Gastroesophageal sphincter (tissue), 3 donors: ENCODE results near the gene AREL1.

Source experiments
- POLR2A ChIP-seq, 2 donors: fragments of 450-650 bp; IDR thresholded peaks; one replicate each; pipeline ENCODE4 v1.6.1; 2017; ENCODE audit warnings: antibody characterized with exemption in 2 of 2, mild to moderate bottlenecking in 2 of 2, moderate library complexity in 1 of 2
- TF ChIP-seq, protein P1 (sequence below), 4 experiments: fragments of 200-600 bp in 2 of 4; fragments of 450-650 bp in 2 of 4; sonication (generic) in 1 of 4; IDR thresholded peaks; one replicate each; pipeline ENCODE4 v1.5.1; 2017 to 2019; ENCODE audit warnings: antibody characterized with exemption in 4 of 4, mild to moderate bottlenecking in 2 of 4, moderate library complexity in 2 of 4

DNA sequence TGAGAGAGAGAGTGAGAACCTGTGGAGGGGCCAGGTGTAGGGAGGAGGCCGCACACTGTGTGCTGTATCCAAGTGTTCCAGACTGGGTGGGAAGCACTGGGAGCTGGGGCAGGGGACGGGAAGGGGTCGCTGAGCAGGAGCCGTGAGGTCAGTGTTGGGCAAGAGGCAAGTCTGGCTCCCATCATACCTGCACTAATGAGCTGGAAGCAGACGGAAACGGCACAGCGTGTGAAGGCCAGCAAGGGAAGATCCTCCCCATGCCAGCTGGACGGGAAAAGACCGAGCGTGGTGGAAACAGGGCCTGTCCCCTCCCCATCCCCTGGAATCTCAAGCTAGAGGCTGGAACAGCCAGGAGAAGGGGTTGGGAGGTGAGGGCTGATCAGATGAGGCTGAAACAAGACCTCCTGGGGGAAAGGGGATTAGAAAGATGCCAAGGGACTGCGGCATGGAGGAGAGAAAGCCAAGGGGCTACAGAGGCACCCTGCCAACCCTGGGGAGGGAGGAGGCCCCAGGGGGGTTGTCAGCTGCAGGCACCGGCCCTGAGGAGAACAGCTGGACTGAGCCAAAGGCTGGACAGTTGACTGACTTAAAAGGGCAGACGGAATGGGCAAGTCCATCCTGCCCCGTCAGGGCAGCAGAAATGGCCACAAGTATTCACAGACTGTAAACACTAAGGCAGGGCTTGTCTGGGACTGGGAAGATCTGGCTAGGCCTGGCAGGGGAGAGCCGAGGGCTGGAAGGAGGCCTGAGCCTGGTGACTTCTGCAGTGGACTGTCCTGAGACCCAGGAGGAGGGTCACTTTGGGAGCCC lies 81.8 kb downstream of the AREL1 start:
- TF ChIP-seq, protein P1, sequence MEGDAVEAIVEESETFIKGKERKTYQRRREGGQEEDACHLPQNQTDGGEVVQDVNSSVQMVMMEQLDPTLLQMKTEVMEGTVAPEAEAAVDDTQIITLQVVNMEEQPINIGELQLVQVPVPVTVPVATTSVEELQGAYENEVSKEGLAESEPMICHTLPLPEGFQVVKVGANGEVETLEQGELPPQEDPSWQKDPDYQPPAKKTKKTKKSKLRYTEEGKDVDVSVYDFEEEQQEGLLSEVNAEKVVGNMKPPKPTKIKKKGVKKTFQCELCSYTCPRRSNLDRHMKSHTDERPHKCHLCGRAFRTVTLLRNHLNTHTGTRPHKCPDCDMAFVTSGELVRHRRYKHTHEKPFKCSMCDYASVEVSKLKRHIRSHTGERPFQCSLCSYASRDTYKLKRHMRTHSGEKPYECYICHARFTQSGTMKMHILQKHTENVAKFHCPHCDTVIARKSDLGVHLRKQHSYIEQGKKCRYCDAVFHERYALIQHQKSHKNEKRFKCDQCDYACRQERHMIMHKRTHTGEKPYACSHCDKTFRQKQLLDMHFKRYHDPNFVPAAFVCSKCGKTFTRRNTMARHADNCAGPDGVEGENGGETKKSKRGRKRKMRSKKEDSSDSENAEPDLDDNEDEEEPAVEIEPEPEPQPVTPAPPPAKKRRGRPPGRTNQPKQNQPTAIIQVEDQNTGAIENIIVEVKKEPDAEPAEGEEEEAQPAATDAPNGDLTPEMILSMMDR (IDR thresholded peaks at IDR 0.05): no peak
- no peak for TF ChIP-seq POLR2A (IDR thresholded peaks at IDR 0.05)
